GM10266 (cell line): ENCODE measurements around the gene ZRANB3.

ENCODE experiments used
- DNase-seq: peaks from one replicate; pipeline ENCODE4 v3.0.0; 2012; ENCODE audit errors: extremely low spot score
- CTCF ChIP-seq: IDR thresholded peaks from 2 replicates; pipeline ENCODE4 v1.5.1; 2012; ENCODE audit warnings: mild to moderate bottlenecking, low read depth; ENCODE audit not compliant: control insufficient read depth, insufficient read depth; ENCODE audit errors: missing control alignments

ZRANB3 gene

GRCh38 chr2:135226961-135227360 is 304.1 kb downstream of the ZRANB3 start:
- no peak for DNase-seq
- no peak for TF ChIP-seq CTCF

- DNase-seq: no peak
- no peak for TF ChIP-seq CTCF
Observed at GRCh38 chr2:135225781-135226180, 305.2 kb downstream of the ZRANB3 start.

GRCh38 chr2:135219226-135219625 is 311.8 kb downstream of the ZRANB3 start:
- no peak for DNase-seq
- TF ChIP-seq CTCF: no peak

GRCh38 chr2:135218426-135218825 is 312.6 kb downstream of the ZRANB3 start:
- DNase-seq: no peak
- no peak for TF ChIP-seq CTCF

- no peak for DNase-seq
- no peak for TF ChIP-seq CTCF
Observed at GRCh38 chr2:135212757-135213156, 318.3 kb downstream of the ZRANB3 start.

- TF ChIP-seq CTCF: no peak
Observed at GRCh38 chr2:135208016-135208415, 323.0 kb downstream of the ZRANB3 start.

GRCh38 chr2:135203944-135204343 is 327.1 kb downstream of the ZRANB3 start:
- no peak for DNase-seq
- TF ChIP-seq CTCF: no peak

More at GRCh38 chr2:135208016-135208415, 323.0 kb downstream of the ZRANB3 start:
- no peak for DNase-seq
